ENCODE results near the gene SYNGAP1.
"Not testable (repeated sequence)": the region's sequence is repeated elsewhere in the genome, so short reads cannot be mapped to it uniquely, and the experiment has no call there.

SYNGAP1 gene

GRCh38 chr6:33440649-33441309 lies 20.9 kb downstream of the SYNGAP1 start:
- no peak for DNase-seq

GRCh38 chr6:33441457-33441856 lies 21.6 kb downstream of the SYNGAP1 start:
- DNase-seq, result no peak

GRCh38 chr6:33442283-33442682 lies 22.4 kb downstream of the SYNGAP1 start:
- no peak for DNase-seq

GRCh38 chr6:33443025-33443424 lies 23.2 kb downstream of the SYNGAP1 start:
- no peak for DNase-seq

GRCh38 chr6:33443619-33444504 lies 24.0 kb downstream of the SYNGAP1 start:
- DNase-seq, result no peak

- no peak for DNase-seq
These were observed 25.3 kb downstream of the SYNGAP1 start for GRCh38 chr6:33445119-33445603.

DNA sequence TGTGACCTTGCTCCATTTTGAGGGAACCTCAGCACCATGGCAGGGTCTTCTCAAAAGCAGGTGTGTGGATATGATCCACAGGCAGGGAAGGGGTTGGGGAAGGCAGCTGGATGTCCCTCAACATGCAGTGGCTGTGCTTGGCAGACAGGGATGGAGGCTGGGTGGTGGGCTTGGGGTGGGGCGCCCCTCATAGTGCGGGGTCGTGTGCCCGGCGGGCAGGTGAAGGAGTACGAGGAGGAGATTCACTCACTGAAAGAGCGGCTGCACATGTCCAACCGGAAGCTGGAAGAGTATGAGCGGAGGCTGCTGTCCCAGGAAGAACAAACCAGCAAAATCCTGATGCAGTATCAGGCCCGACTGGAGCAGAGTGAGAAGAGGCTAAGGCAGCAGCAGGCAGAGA lies 26.5 kb downstream of the SYNGAP1 start:
- DNase-seq, result no peak

- DNase-seq, result no peak
These were observed 30.6 kb downstream of the SYNGAP1 start for GRCh38 chr6:33450434-33450833.

GRCh38 chr6:33451606-33452005 lies 31.7 kb downstream of the SYNGAP1 start:
- DNase-seq, result no peak

- DNase-seq, result no peak
These were observed 32.6 kb downstream of the SYNGAP1 start for GRCh38 chr6:33452496-33452895.

DNA sequence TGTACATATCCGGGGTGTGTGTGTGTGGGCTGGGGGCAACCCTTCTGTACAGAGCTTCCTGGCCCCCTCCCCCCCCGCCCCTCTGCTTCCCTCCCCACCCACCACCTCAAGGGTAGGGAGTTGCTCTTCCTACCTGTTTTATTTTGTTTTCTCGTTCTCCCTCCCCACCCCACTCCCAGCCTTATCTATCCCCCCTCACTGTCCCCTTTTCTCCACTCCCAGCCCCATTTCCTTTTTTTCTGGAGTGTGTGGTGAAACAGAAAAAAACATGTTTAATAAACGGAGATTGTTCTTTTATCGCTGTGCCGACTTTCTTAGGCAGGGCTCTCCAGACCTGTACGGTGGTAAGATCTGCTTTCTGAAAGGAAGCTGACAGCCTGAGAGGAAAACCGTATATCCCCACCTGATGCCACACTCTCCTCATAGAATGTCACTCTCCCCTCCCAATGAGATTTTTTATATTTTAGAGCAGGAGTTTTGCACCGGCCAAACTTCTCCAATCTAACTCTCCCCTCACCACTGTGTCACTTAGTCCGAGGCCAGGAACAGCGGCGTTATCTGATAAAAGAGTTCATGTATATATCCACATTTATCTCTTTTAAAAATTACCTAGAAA lies 33.6 kb downstream of the SYNGAP1 start:
- peak; percentile 25 for DNase-seq

DNA sequence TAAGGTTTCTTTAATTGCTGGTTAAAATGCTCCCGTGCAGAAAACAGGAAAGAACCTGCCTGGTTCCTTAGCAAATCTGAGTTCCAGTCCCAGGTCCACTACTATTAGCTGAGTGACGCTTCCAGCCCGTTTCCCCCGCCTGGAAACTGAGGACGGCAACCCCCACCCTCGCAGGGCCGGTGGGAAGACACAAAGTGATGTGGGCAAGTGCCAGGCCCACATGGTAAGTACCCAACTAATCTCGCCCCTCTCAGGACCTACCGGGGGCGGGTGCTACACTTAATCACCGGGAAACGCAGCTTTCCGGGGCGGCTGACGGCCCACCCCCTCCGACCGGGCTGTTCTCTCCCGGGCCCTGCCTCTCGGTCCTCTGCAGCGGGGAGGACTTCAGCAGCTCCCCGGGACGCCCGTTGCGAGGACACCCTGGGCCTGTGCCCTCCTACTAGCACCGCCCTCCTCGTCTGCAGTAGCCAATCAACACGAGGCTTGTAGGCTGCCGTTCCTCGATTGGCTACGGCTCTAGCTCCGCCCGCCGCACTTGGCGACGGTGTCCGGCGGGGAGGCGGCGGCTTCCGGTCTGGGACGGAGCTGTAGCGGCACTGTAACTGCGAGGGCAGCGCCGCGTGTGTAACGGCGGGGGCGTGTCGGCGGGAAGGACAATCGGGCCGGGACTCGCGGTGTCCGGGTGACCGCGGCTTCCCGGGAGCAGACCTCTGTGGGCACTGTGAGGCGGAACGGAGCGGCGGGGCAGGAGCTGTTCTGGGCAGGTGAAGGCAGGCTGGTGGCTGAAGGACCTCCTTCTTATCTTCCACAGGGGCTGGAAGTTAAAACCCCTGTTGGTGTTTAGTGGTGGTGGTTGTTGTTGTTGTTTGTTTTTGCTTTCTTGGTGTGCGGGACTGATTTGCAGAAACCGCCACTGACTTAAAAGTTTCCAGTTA lies 34.4 kb downstream of the SYNGAP1 start, which contains the start of gene ZBTB9:
TSS of gene ZBTB9 (plus strand) at position 568 of the 938 bp plus-strand sequence. CDS start 525 bp downstream, outside the sequence.
- peak; percentile 97 for DNase-seq

DNA sequence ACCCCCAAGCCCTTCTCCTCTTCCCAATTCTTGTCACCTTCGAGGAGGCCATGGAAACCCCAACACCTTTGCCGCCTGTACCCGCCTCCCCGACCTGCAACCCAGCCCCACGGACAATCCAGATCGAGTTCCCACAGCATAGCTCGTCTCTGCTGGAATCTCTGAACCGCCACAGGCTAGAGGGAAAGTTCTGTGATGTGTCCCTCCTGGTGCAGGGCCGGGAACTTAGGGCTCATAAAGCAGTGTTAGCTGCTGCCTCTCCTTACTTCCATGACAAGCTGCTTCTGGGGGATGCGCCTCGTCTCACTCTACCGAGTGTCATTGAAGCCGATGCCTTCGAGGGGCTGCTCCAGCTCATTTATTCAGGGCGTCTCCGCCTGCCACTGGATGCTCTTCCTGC lies 35.2 kb downstream of the SYNGAP1 start:
- no peak for DNase-seq

DNA sequence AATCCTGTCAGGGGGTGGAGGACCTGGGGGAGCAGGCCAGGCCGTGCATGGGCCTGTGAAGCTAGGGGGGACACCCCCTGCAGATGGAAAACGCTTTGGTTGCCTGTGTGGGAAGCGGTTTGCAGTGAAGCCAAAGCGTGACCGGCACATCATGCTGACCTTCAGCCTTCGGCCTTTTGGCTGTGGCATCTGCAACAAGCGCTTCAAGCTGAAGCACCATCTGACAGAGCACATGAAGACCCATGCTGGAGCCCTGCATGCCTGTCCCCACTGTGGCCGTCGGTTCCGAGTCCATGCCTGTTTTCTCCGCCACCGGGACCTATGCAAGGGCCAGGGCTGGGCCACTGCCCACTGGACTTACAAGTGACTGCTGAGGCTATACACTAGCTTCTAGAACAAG lies 36.3 kb downstream of the SYNGAP1 start:
- DNase-seq, result no peak

DNA sequence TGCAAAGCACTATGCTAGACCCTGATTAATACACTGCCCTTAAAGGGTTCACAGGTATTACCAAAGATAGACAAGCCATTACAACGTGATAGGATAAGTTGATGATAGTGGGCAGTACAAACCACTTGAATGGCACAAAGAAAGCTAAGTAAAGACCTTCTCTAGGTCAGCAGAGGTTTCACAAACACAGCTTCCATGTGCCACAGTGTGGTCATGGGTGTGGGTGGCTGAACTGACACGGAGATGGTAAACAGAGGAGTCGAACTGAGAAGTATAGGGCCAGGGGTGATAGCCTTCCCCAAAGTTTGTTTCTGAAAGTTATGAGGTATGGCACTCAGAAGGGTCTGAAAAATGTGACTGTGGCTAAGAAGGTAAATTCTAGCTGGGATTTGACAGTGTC lies 38.8 kb downstream of the SYNGAP1 start:
- no peak for DNase-seq

DNA sequence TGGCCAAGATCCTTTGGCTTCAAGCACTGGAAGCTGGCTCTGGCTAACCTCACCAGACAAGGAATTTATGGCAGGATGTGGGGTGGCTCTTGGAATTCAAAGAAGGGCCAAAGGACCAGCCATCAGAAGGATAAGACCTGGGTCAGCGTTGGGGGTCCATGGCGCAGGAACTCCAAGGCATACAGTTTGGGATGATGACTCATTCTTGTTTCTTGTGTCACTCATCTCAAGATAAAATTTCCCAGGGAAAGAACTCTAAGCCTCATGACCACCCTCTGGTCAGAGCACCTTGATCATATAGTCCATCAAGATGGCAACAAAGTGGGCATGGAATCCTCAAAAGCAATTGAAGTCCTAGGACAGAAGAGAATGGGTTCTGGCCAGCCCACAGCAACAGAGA lies 39.4 kb downstream of the SYNGAP1 start:
- DNase-seq, result no peak

DNA sequence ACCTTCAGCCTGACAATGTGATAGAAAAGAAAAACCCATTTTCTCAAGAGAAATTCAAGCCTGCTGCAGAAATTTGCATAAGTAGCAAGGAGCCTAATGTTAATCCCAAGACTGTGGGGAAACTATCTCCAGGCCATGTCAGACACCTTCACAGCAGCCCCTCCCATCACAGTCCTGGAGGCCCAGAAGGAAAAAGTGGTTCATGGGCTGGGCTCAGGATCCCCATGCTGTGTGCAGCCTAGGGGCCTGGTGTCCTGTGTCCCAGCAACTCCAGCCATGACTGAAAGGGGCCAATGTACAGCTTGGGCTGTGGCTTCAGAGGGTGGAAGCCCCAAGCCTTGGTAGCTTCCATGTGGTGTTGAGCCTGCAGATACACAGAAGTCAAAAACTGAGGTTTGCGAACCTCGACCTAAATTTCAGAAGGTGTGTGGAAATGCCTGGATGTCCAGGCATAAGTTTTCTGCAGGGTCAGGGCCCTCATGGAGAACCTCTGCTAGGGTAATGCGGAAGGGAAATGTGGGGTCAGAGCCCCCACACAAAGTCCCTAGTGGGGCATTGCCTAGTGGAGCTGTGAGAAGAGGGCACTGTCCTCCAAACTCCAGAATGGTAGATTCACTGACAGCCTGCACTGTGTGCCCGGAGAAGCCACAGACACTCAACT lies 46.3 kb downstream of the SYNGAP1 start:
- DNase-seq, result no peak

GRCh38 chr6:33467091-33467490 lies 47.2 kb downstream of the SYNGAP1 start:
- DNase-seq, result no peak

GRCh38 chr6:33469661-33470060 lies 49.8 kb downstream of the SYNGAP1 start:
- no peak for DNase-seq

DNA sequence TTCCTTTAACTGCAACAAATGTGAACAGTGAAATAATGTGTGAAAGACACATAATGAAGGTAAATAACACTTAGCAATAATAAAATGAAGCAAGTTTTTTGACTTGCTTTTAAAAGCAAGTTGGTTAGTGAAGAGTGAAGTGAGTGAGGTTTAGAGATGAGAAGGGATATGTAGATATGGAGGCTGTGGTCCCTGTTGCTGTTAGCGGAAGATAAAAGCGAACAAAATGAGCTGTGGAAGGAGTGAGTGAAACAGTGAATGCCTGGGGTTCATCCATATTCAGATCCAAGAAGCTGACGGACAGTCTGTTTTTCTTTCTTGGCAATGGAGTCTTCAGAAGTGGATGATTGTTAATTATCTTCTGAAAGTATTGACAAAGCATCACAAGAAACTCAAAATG lies 58.0 kb downstream of the SYNGAP1 start:
- DNase-seq, result peak; percentile 29

GRCh38 chr6:33481192-33481591 lies 61.3 kb downstream of the SYNGAP1 start:
- peak; percentile 46 for DNase-seq

- not testable (repeated sequence) for DNase-seq
These were observed 62.8 kb downstream of the SYNGAP1 start for GRCh38 chr6:33482620-33483019.
